ENCODE measurements around the gene GUCA2A.
"Not testable (repeated sequence)": the region's sequence is repeated elsewhere in the genome, so short reads cannot be mapped to it uniquely, and the experiment has no call there.

GUCA2A gene, protein sequence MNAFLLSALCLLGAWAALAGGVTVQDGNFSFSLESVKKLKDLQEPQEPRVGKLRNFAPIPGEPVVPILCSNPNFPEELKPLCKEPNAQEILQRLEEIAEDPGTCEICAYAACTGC

GRCh38 chr1:42164551-42165420 is at the start of gene GUCA2A:
Gene GUCA2A (minus strand): TSS chr1:42164745. CDS start chr1:42164712, 33 bp downstream.
- DNase-seq, result no peak

DNA sequence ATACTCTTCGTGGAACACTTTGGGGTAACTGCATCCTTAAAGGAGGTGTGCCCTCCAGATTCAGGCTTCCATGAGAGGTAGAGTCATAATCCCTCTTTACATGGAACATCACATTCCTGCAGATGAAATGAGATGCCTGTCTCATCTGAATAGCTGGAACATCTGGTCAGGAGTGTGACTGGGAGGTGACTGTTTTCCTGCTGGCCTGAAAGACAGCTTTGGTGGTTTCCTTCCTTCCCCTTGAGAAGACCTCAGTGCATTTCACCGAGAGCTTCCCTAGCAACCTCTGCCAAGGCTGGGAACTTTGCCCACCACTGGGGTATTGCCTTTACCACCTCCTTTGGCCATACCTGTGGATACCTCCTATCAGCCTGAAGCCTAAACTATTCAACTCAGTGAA is 46.7 kb upstream of the GUCA2A start:
- DNase-seq, result no peak

DNA sequence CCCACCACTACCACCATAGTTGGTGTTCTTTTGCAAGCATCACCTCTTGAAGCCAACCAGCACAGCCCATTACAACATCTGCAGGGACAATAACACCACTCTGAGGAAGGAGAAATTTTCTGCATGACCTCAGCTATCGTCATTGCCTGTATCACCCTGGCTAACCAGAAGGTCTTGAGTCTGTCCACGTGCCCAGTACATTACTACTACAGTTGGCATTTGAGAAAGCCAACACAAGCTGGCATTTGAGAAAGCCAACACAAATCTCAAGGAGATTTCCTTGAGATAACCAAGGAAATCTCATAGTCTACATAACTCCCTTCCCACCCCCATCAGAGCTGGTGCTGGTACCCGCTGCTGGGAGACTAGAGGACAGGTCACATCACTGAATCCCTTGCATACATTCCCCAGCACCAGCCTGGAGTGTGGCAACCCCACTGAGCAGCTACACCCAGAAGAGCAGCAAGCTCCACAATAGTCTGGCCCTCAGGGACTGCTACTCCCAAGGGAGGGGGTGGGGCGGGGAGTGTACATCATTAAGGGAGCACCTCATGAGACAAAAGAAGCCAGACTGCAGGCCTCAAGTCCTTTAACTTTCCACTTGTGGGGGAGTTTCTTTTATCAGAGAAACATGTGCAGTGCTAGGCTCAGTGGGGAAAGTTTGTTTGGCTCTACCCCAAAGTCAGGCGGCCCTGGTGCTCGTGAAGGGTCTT is 46.0 kb upstream of the GUCA2A start:
- no peak for DNase-seq

- DNase-seq, result no peak
These were observed 45.1 kb upstream of the GUCA2A start for GRCh38 chr1:42209526-42210251.

DNA sequence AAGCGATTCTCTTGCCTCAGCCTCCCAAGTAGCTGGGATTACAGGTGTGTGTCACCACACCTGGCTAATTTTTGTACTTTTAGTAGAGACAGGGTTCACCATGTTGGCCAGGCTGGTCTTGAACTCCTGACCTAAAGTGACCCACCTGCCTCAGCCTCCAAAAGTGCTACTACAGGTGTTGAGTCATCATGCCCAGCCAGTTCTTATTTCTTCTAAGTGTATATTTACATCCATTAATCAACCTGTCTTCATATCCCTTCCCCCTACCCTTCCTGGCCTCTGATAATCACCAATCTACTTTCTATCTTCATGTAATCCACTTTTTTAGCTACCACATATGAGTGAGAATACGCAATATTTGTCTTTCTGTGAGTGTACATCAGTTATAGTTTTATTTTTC is 42.4 kb upstream of the GUCA2A start:
- not testable (repeated sequence) for DNase-seq

DNA sequence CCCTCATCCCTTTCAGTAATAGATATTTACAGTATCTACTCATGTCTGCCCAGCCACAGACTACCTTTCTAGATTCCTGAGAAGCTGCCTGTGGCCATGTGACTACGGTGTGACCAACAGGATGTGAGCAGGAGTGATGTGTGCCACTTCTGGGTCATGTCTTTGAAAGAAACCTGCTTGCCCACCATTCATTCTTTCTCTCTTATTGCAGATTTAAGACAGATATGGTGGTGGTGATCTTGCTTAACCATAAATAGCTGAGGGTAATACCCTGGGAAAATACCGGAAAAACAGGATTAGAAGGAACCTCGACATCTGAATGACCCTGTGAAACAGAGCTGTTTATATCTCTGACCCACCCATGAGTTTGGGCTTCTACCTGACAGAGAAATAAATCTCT is 41.6 kb upstream of the GUCA2A start:
- no peak for DNase-seq

DNA sequence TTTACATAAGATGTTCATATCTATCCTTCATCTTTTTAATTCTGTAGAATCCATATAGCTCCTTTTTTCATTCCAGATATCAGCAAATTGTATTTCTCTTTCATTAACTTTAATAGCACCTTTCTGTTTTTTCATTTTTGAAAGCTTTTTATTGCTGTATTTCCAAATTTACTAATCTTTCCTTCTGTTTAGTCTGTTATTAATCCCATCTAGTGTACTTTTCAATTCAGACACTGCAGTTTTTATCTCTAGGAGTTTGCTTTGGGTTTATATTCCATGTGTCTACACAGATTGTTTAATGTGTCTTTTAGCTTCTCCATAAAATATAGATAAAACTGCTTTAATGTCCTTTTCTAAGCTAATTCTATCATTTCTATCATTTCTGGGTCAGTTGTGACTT is 37.4 kb upstream of the GUCA2A start:
- DNase-seq, result no peak

GRCh38 chr1:42198251-42198650 is 33.7 kb upstream of the GUCA2A start:
- DNase-seq, result no peak

DNA sequence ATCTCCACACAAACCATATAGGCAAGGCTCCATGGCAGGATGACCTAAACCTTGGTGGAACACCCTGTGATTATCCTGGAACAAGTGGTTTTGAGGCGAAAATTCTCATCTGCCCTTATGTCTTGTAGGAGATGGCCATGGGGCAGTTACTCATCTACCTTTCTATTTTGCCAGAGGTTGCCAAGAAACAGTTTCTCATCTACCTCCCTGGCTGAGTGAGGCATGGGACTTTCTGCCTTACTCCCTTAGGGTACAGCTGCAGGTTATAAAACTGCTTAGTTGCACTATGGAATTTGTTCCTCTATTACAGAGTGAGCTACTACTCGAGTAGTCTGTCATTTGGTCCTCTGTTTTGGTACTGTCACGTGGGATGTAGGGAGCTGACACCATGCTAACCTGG is 31.3 kb upstream of the GUCA2A start:
- DNase-seq, result no peak

DNA sequence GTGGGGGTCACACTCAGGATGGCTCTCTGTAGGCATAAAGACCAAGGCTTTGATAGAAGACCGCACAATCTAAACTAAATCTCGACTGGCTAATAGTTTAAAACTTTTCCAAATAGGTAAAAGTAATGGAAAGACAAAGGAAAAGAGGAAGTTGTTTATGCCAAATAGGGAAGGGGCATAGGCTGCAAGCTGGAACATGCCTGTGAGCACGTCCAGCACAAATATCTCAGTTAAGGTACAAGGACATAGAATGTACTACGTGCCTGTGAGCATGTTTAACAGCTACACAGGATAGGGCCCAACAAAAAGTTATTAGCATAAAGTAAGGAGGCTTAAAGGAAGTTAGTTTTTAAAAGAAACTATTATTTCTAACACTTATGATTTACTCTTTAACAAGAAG is 27.6 kb upstream of the GUCA2A start:
- no peak for DNase-seq

- no peak for DNase-seq
These were observed 26.8 kb upstream of the GUCA2A start for GRCh38 chr1:42191319-42191718.

GRCh38 chr1:42189931-42190853 is 25.6 kb upstream of the GUCA2A start:
- DNase-seq, result no peak

DNA sequence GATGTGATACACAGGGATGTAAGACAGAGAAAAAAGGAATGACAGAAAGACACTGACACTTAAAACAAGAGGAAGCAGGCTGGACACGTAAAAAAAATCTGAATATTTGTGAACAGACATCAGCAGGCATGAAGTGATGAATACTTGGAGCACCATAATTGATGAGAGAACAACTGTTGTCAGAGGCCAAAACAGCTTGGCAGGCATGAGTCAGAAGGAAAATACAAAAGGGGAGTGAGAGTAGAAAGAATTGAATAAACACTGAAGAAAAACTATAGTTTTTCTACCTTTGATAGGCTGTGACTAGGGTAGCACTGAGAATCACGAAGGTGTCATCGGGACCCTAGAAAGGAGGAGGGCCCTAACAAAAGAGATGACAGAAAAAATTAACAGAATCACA is 21.6 kb upstream of the GUCA2A start:
- no peak for DNase-seq

DNA sequence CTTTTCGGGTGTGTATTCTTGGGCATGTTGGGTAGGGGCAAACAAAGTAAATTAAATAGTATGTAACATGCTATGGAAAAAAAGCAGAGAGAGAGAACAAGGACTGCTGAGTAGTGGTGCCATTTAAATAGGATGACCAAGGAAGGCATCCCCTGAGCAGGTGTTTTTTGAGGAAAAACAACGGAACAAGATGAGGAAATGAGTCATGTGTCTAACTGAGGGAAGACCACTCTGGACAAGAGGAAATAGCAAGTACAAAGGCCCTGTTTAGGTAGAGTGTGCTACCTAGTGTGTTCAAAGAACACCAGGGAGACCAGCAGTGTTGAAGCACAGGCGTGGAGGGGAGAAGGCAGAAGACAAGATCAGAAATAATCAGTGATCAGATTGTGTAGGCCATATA is 20.1 kb upstream of the GUCA2A start:
- no peak for DNase-seq

DNA sequence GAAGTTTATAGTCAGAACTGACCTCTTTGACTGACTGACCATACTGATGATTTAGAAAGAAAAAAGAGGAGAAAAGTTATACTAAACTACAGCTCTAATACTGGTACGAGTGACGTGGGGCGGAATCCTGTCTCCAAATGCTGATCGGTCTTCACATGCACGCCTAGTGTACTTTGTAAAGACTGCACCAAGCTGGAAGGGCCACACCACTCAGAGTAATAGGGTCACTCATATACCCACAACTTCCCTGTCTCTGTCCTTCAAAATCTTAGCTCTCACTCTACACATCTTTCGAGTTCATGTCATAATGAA is 19.4 kb upstream of the GUCA2A start:
- DNase-seq, result no peak

DNA sequence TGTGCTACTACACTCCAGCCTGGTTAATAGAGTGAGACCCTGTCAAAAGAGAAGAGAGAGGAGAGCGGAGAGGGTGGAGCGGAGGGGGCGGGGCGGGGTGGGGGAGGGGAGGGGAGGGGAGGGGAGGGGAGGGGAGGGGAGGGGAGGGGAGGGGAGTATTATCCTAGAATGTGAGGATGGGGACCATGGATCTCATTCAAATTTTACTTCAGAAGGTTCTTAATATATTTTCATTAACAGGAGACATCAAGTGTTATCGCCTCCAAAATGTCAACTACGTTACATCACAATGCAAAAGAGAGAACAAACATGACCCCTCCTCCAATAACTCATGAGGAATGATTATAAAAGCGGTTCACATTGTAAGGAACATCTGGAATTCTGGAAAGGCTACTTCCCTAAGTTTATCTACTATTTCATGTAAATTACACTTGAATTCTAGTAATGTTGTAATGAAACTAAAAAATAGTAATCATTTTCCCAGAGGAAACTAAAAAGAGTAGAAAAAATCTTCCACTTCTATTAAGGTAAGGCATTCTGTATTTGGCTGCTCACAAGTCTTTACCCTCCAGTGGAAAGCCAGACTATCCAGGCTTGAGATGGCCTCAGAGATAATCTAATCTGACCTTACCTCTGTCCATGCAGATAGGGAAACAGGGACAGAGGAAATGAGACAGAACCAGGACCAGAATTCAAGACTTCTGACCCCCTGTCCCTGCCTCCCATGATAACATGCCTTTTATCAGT is 18.8 kb upstream of the GUCA2A start:
- no peak for DNase-seq

GRCh38 chr1:42181687-42182086 is 17.1 kb upstream of the GUCA2A start:
- no peak for DNase-seq

DNA sequence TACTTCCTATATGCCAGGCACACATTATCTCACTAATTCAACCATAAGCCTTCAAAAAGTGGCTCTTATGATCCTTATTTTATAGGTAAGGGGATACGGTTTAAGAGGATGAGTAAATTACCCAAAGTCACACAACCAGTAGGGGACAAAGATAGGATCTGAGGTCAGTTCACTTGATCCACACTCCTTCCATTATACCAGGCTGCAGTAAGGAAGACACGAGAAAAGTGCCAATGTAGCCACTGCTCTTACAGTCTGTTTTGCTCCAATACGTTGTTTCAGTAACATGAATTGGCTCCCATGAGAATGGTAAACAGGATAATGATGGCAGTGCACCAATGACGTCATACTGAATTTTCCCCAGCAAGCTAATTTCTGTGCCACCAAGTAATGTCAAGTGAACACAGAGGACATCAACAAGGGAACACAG is 15.4 kb upstream of the GUCA2A start:
- DNase-seq, result no peak

DNA sequence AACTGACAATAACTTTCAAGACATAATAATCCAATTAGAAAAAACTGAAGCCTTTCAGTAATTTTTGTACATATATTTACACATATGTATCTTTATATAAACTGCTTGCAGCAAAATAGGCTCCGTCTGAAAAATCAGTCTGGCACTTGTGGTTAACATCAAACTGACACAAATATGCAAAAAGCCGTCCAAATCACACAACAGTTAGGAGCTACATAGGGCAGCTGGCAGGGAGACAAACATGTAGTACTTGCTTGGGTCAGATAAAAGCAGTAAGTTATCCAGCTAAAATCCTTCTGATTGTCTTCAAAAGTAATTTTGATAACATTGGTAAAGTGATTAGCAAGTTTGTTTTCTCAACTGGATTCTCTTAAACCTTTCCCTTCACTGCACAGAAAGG is 14.7 kb upstream of the GUCA2A start:
- DNase-seq, result no peak

GRCh38 chr1:42178249-42178648 is 13.7 kb upstream of the GUCA2A start:
- DNase-seq, result no peak

DNA sequence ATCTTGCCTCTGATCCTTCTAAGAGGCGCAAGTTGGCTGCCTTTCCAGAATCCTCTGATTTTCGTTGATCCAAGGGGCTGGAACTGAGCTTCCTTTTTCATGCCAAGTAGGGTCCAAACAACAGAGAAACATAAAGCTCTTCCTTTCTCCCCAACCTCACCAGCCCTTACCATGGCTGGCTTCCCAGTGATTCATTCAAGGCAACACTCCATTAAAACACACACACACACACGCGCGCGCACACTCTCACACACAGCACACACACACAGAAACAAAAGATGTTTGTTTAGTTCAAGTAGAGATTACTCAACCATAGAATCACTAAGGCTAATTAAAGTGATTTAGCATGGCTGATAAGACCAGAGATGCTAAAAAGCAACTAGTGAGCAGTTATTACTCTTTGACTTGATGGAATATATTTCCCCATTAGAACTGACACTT is 13.0 kb upstream of the GUCA2A start:
- DNase-seq, result no peak
